Tibial artery (tissue), 4 donors: Measurements from ENCODE around the gene TSEN54.

ENCODE experiments used
- DNase-seq, 2 donors: peaks; one replicate each; pipeline ENCODE4 v3.0.0-alpha.2; 2019
- H3K27ac ChIP-seq, 2 donors: fragments of 200-600 bp; sonication (generic) in 1 of 2; 1 replicate in 1 of 2; 2 replicates in 1 of 2; pipeline ENCODE4 v1.5.1; 2018 to 2019; ENCODE audit warnings: mild to moderate bottlenecking in 1 of 2
- H3K27me3 ChIP-seq, 2 donors: fragments of 200-600 bp; sonication (generic) in 1 of 2; one replicate each; pipeline versions ENCODE4 v1.5.1 to v1.6.0; 2016 to 2019
- H3K36me3 ChIP-seq, 3 donors: fragments of 200-600 bp; sonication (generic) in 2 of 3; one replicate each; pipeline ENCODE4 v1.5.1; 2016 to 2019; ENCODE audit warnings: mild to moderate bottlenecking in 2 of 3
- H3K4me1 ChIP-seq, 4 donors: fragments of 200-600 bp; sonication (generic) in 2 of 4; 1 replicate in 3 of 4; 2 replicates in 1 of 4; pipeline ENCODE4 v1.5.1; 2016 to 2019
- H3K4me3 ChIP-seq, 2 donors: fragments of 200-600 bp; sonication (generic) in 1 of 2; 1 replicate in 1 of 2; 2 replicates in 1 of 2; pipeline ENCODE4 v1.5.1; 2018 to 2019; ENCODE audit warnings: mild to moderate bottlenecking in 2 of 2
- H3K9me3 ChIP-seq, 3 donors: fragments of 200-600 bp; sonication (generic) in 1 of 3; one replicate each; pipeline ENCODE4 v1.5.1; 2016 to 2019
- CTCF ChIP-seq, 2 experiments: fragments of 200-600 bp in 1 of 2; fragments of 450-650 bp in 1 of 2; IDR thresholded peaks; one replicate each; pipeline ENCODE4 v1.5.1; 2017 to 2019; ENCODE audit warnings: antibody characterized with exemption in 2 of 2, mild to moderate bottlenecking in 1 of 2, moderate library complexity in 1 of 2
- intact Hi-C: fragments of 100-400 bp; cut with DNase I; formaldehyde crosslinking; loops from one replicate; pipeline ENCODE4 v1.15.0; 2023; ENCODE audit warnings: low total_unique reads

The TSEN54 gene

GRCh38 chr17:75516255-75516618, at the start of gene TSEN54:
Gene TSEN54 (plus strand): TSS chr17:75516528. CDS start chr17:75516561, 33 bp downstream.
- peaks cover 0 to 22% (median 6%) of the 10 kb centered on the region in 3 donors for H3K36me3 ChIP-seq
- H3K4me1 ChIP-seq, result peaks cover 0 to 50% (median 50%) of the 10 kb centered on the region in 4 donors
- H3K9me3 ChIP-seq, result no peaks in the 10 kb centered on the region
- peak within 1 kb of the TSS; percentile 87 to 93 for H3K27ac ChIP-seq
- no peaks in the 10 kb centered on the region for H3K27me3 ChIP-seq
- H3K4me3 ChIP-seq, result peak within 1 kb of the TSS; percentile 83 to 97
- peak; percentile 92 to 97 for DNase-seq
- intact Hi-C loops, result loop anchor here (5.0 to 10.0 kb wide), 2 partner anchors 194 to 1219 kb away; partner anchors contain the start of genes MFSD11 and SRSF2
- no peak for TF ChIP-seq CTCF (IDR thresholded peaks at IDR 0.05)

GRCh38 chr17:75468291-75468754, 48.0 kb upstream of the TSEN54 start:
- peak overlapping the region in 1 of 2 donors; percentile 1 for H3K4me3 ChIP-seq
- H3K36me3 ChIP-seq, result peaks cover 0 to 13% (median 6%) of the 10 kb centered on the region in 3 donors
- peak in 1 of 2 donors; percentile 83 for DNase-seq
- H3K27ac ChIP-seq, result peak overlapping the region; percentile 67 to 69
- intact Hi-C loops, result no loop called here
- no peaks in the 10 kb centered on the region for H3K9me3 ChIP-seq
- H3K27me3 ChIP-seq, result no peaks in the 10 kb centered on the region
- TF ChIP-seq CTCF (IDR thresholded peaks at IDR 0.05), result no peak
- peaks cover 0 to 19% (median 10%) of the 10 kb centered on the region in 4 donors for H3K4me1 ChIP-seq

DNA sequence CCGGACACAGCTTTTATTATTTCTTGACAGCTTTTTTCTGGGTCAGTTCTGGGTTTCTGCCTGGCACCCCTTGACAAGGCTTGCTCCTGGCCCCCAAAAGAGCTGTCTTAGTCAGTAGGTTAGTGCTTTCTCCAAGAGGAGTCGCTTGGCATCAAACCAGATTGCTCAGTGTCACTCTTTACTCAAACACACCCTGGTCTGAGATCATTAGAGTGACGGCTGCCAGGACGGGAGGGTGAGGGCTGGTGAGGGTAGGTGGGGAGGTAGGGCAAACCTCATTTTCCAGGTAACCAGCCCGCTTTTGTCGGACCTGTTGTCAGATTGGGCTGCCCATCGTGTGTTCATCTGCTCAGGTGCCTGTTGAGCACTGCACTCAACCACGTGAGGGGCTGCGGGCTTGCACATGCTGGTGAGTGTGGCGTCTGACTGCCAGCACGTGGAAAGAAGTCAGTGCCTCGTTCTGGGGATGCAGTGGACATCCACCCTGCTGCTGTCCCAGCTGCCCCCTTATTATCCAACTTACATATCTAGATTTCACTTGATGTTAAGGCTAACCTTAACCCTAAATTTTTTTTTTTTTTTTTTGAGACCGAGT, 47.5 kb upstream of the TSEN54 start:
- no peak for DNase-seq
- Histone ChIP-seq H3K27me3 (no peaks in the 10 kb centered on the region), H3K36me3 (peaks cover 0 to 18% (median 10%) of the 10 kb centered on the region in 3 donors), H3K27ac (peak overlapping the region; percentile 67 to 69), H3K4me1 (peaks cover 0 to 19% (median 10%) of the 10 kb centered on the region in 4 donors), H3K4me3 (no peak overlapping the region), H3K9me3 (no peaks in the 10 kb centered on the region)
- intact Hi-C loops, result no loop called here
- TF ChIP-seq CTCF (IDR thresholded peaks at IDR 0.05), result no peak

- Histone ChIP-seq H3K4me1 (peaks cover 0 to 37% (median 23%) of the 10 kb centered on the region in 4 donors), H3K27ac (no peak overlapping the region), H3K36me3 (peaks cover 0 to 25% (median 10%) of the 10 kb centered on the region in 3 donors), H3K4me3 (no peak overlapping the region), H3K9me3 (no peaks in the 10 kb centered on the region), H3K27me3 (no peaks in the 10 kb centered on the region)
- intact Hi-C loops, result no loop called here
- DNase-seq, result no peak
- no peak for TF ChIP-seq CTCF (IDR thresholded peaks at IDR 0.05)
These were observed 45.1 kb upstream of the TSEN54 start for GRCh38 chr17:75471207-75471606.

DNA sequence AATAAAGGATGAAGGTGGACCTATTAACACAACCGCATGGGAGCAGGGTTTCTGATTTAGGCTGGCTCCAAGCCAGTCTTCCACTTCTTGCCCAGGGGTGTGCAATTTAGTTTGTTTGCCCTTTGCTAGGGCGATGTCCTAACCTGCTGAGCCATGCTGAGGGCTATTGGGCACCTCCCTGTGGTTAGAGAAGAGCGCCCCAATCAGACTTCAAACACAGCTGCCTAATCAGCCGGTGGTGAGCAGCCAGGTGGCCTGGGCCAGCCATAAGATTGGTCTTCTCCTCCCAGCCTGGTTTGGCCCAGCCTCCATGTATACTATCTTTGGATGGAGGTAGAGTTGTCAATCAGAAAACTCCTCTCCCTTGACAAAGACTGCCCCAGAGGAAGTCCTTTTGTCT, 44.2 kb upstream of the TSEN54 start:
- no peak for DNase-seq
- no peaks in the 10 kb centered on the region for H3K27me3 ChIP-seq
- no peak overlapping the region for H3K27ac ChIP-seq
- peaks cover 0 to 46% (median 32%) of the 10 kb centered on the region in 4 donors for H3K4me1 ChIP-seq
- intact Hi-C loops, result no loop called here
- TF ChIP-seq CTCF (IDR thresholded peaks at IDR 0.05), result no peak
- H3K9me3 ChIP-seq, result no peaks in the 10 kb centered on the region
- no peak overlapping the region for H3K4me3 ChIP-seq
- H3K36me3 ChIP-seq, result peaks cover 0 to 25% (median 10%) of the 10 kb centered on the region in 3 donors
